Prostate gland (tissue), 2 donors: ENCODE data around the gene RASIP1.

Experiments
- POLR2A ChIP-seq: fragments of 450-650 bp; IDR thresholded peaks from one replicate; pipeline ENCODE4 v1.6.1; 2016; ENCODE audit warnings: antibody characterized with exemption, mild to moderate bottlenecking
- POLR2AphosphoS5 ChIP-seq: sonication (generic); formaldehyde crosslinking; IDR thresholded peaks from one replicate; pipeline ENCODE4 v1.6.1; 2017; ENCODE audit warnings: antibody characterized with exemption
- TF ChIP-seq, protein P1 (sequence below), 4 experiments: fragments of 200-600 bp in 2 of 4; fragments of 450-650 bp in 2 of 4; sonication (generic) in 2 of 4; IDR thresholded peaks; 1 replicate in 3 of 4; 2 replicates in 1 of 4; pipeline ENCODE4 v1.5.1; 2016 to 2019; ENCODE audit warnings: antibody characterized with exemption in 4 of 4, mild to moderate bottlenecking in 2 of 4, moderate library complexity in 2 of 4

DNA sequence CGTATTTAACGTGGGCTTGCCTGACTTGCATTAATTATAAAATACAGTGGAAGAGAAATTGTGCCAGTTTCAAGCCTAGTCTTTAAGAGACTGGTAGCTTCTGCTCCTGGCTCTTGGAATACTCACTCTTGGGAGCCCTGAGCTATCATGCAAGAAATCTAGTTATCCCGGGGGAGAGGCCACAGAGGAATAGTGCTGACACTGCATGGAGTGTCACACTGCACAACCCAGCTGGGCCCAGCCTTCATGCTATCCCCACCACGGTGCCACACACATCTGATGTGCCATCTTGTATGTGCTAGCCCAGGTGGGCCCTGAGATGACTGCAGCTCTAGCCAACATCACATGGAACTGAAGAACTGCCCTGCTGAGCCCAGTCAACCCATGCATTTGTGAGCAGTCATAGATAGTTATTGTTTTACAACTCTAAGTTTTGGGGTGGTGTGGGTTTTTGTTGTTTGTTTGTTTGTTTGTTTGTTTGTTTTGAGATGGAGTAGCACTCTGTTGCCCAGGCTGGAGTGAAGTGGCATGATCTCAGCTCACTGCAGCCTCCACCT, 29.2 kb downstream of the RASIP1 start:
- TF ChIP-seq, protein P1, sequence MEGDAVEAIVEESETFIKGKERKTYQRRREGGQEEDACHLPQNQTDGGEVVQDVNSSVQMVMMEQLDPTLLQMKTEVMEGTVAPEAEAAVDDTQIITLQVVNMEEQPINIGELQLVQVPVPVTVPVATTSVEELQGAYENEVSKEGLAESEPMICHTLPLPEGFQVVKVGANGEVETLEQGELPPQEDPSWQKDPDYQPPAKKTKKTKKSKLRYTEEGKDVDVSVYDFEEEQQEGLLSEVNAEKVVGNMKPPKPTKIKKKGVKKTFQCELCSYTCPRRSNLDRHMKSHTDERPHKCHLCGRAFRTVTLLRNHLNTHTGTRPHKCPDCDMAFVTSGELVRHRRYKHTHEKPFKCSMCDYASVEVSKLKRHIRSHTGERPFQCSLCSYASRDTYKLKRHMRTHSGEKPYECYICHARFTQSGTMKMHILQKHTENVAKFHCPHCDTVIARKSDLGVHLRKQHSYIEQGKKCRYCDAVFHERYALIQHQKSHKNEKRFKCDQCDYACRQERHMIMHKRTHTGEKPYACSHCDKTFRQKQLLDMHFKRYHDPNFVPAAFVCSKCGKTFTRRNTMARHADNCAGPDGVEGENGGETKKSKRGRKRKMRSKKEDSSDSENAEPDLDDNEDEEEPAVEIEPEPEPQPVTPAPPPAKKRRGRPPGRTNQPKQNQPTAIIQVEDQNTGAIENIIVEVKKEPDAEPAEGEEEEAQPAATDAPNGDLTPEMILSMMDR (IDR thresholded peaks at IDR 0.05) = no peak
- TF ChIP-seq POLR2A = no peak
- TF ChIP-seq POLR2AphosphoS5 = no peak
